Endodermal cell (in vitro differentiated cells): ENCODE measurements around the gene SDK2. TPM values are rescaled to one million over a fixed set of nuclear protein-coding genes. Genes with fewer than 3 reads are reported as not detected.

ENCODE experiments used
- DNase-seq: peaks from one replicate; pipeline ENCODE4 v3.0.0-alpha.2; 2017
- H3K27ac ChIP-seq: 2 replicates; pipeline ENCODE4 v1.5.1; 2013; ENCODE audit warnings: mild to moderate bottlenecking, low read depth, low read length, moderate library complexity
- H3K27me3 ChIP-seq: 2 replicates; pipeline ENCODE4 v1.6.1; 2013; ENCODE audit warnings: mild to moderate bottlenecking, low read length, moderate library complexity; ENCODE audit not compliant: insufficient read depth, control insufficient read depth, poor library complexity, severe bottlenecking
- H3K36me3 ChIP-seq: 2 replicates; pipeline ENCODE4 v1.7.0; 2013; ENCODE audit warnings: mild to moderate bottlenecking, low read length, moderate library complexity; ENCODE audit not compliant: control insufficient read depth, insufficient read depth
- H3K4me1 ChIP-seq: one replicate; pipeline ENCODE4 v1.7.0; 2013; ENCODE audit warnings: low read length; ENCODE audit not compliant: control insufficient read depth, insufficient read depth
- H3K4me3 ChIP-seq: 2 replicates; pipeline ENCODE4 v1.5.1; 2013; ENCODE audit warnings: mild to moderate bottlenecking, low read length, moderate library complexity
- H3K9ac ChIP-seq: 2 replicates; pipeline ENCODE4 v1.6.1; 2013; ENCODE audit warnings: mild to moderate bottlenecking, low read length, moderate library complexity; ENCODE audit not compliant: poor library complexity, severe bottlenecking; ENCODE audit errors: extremely low read depth
- H3K9me3 ChIP-seq: 2 replicates; pipeline ENCODE4 v1.6.1; 2013; ENCODE audit warnings: mild to moderate bottlenecking, low read length, moderate library complexity; ENCODE audit not compliant: control insufficient read depth
- H3K27ac Mint-ChIP-seq: 2 replicates; pipeline ENCODE4 v1.8.0; 2020; ENCODE audit warnings: mixed read lengths
- H3K27me3 Mint-ChIP-seq: 2 replicates; pipeline ENCODE4 v1.8.0; 2021; ENCODE audit warnings: mild to moderate bottlenecking, mixed read lengths; ENCODE audit not compliant: insufficient read depth
- H3K36me3 Mint-ChIP-seq: 2 replicates; pipeline ENCODE4 v1.8.0; 2020; ENCODE audit warnings: low read depth, mixed read lengths
- H3K4me1 Mint-ChIP-seq: 2 replicates; pipeline ENCODE4 v1.8.0; 2020; ENCODE audit warnings: mixed read lengths
- H3K4me3 Mint-ChIP-seq: 2 replicates; pipeline ENCODE4 v1.8.0; 2020; ENCODE audit warnings: mild to moderate bottlenecking, moderate library complexity, mixed read lengths
- H3K9me3 Mint-ChIP-seq: 2 replicates; pipeline ENCODE4 v1.8.0; 2020; ENCODE audit warnings: mild to moderate bottlenecking, mixed read lengths
- CTCF ChIP-seq: fragments of 200-600 bp; sonication (generic); conservative IDR thresholded peaks from 2 replicates; pipeline ENCODE4 v1.5.0; 2021; ENCODE audit warnings: antibody characterized with exemption, mild to moderate bottlenecking
- WGBS, 2 experiments: methylation state at CpG; one replicate each; pipeline versions ENCODE4 v1.1.5 to v1.1.7; 2013; ENCODE audit warnings: missing lambda C conversion rate in 2 of 2, mixed read lengths in 1 of 2; ENCODE audit not compliant: insufficient coverage in 1 of 2, insufficient read length in 1 of 2; 5-methylcytosine and 5-hydroxymethylcytosine counted together
- total RNA-seq, 2 donors: library from RNA; stranded (reverse); fragmentation: NEBNext Ultra II Directional in 1 of 2; extraction: Animal tissue kit (Norgen Biotek cat#: 25700) in 1 of 2; gene quantifications; 2 replicates in 1 of 2; 3 replicates in 1 of 2; pipeline ENCODE4 v1.2.1, GENCODE V29; 2021

The SDK2 gene
- total RNA-seq, 2 donors from 2014 or later, result 5.9 to 7.0 TPM

- H3K4me1 Mint-ChIP-seq, result peaks cover 38% of the 10 kb centered on the region
- no peak for TF ChIP-seq CTCF
Observed at GRCh38 chr17:73288534-73289302, 355.5 kb downstream of the SDK2 start.

GRCh38 chr17:73286863-73287296 is 357.4 kb downstream of the SDK2 start:
- Mint-ChIP-seq H3K9me3 (no peaks in the 10 kb centered on the region), H3K4me1 (peaks cover 42% of the 10 kb centered on the region), H3K36me3 (peaks cover 18% of the 10 kb centered on the region), H3K27me3 (no peaks in the 10 kb centered on the region), H3K4me3 (no peak overlapping the region), H3K27ac (peak overlapping the region; percentile 46)
- no peak overlapping the region for H3K27ac ChIP-seq
- no peaks in the 10 kb centered on the region for H3K9me3 ChIP-seq
- no peak for TF ChIP-seq CTCF
- H3K9ac ChIP-seq, result no peak overlapping the region
- no peak for DNase-seq
- H3K27me3 ChIP-seq, result no peaks in the 10 kb centered on the region
- WGBS, 2 experiments, result 91 to 95% methylated on average over 4 to 8 of the region's 8 CpGs
- H3K4me3 ChIP-seq, result no peak overlapping the region
- H3K36me3 ChIP-seq, result peaks cover 47% of the 10 kb centered on the region
- peaks cover 34% of the 10 kb centered on the region for H3K4me1 ChIP-seq

More at GRCh38 chr17:73288534-73289302, 355.5 kb downstream of the SDK2 start:
- DNase-seq, result no peak
- Histone ChIP-seq H3K27me3 (no peaks in the 10 kb centered on the region), H3K4me1 (peaks cover 34% of the 10 kb centered on the region), H3K36me3 (peaks cover 45% of the 10 kb centered on the region), H3K9ac (no peak overlapping the region), H3K9me3 (no peaks in the 10 kb centered on the region), H3K4me3 (no peak overlapping the region), H3K27ac (no peak overlapping the region)
- no peaks in the 10 kb centered on the region for H3K27me3 Mint-ChIP-seq
- 74 to 88% methylated on average over 11 to 19 of the region's 19 CpGs for WGBS, 2 experiments
- peak overlapping the region; percentile 74 for H3K27ac Mint-ChIP-seq
- no peak overlapping the region for H3K4me3 Mint-ChIP-seq
- H3K36me3 Mint-ChIP-seq, result peaks cover 20% of the 10 kb centered on the region
- H3K9me3 Mint-ChIP-seq, result no peaks in the 10 kb centered on the region

GRCh38 chr17:73285916-73286862 is 358.1 kb downstream of the SDK2 start:
- WGBS, 2 experiments, result 95 to 97% methylated on average over 42 to 52 of the region's 52 CpGs
- Histone ChIP-seq H3K4me1 (peaks cover 34% of the 10 kb centered on the region), H3K27me3 (no peaks in the 10 kb centered on the region), H3K36me3 (peaks cover 50% of the 10 kb centered on the region), H3K4me3 (no peak overlapping the region), H3K9me3 (no peaks in the 10 kb centered on the region), H3K9ac (no peak overlapping the region), H3K27ac (peak overlapping the region; percentile 61)
- H3K4me3 Mint-ChIP-seq, result no peak overlapping the region
- H3K9me3 Mint-ChIP-seq, result no peaks in the 10 kb centered on the region
- DNase-seq, result no peak
- peak overlapping the region; percentile 46 for H3K27ac Mint-ChIP-seq
- H3K27me3 Mint-ChIP-seq, result no peaks in the 10 kb centered on the region
- TF ChIP-seq CTCF, result no peak
- peaks cover 20% of the 10 kb centered on the region for H3K36me3 Mint-ChIP-seq
- peaks cover 42% of the 10 kb centered on the region for H3K4me1 Mint-ChIP-seq
